ENCODE results near the gene SEMA4D. TPM values are rescaled to one million over a fixed set of nuclear protein-coding genes. Genes with fewer than 3 reads are reported as not detected.

SEMA4D gene
- total RNA-seq, 1 experiment from 2014 or later: 8.0 TPM

DNA sequence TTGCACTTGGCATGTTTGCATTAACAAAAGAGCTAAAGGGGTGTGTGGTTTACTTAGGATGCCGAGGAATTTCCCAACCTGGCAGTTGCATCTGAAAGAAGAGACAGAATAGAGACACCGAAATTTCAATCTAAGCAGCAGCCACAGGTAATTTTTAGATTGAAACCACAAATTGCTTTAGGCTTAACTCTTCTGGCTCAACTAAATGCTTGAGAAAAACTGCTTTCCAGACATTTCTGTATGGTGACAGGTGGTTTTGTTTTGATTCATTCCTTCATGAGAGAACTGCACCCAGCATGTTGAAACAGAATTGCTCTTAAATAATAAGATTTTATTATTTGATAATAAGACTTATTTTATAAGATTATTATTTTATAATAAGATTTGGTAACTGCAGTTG lies 158.1 kb downstream of the SEMA4D start:
- DNase-seq: no peak
- no peaks in the 10 kb centered on the region for H3F3A ChIP-seq (ENCODE audit: low read length, unreplicated experiment)
- BruUV-seq (replicated peaks): no TSS peak
- H3K4me3 ChIP-seq (ENCODE audit: low read length): no peak overlapping the region
- ChIA-PET POLR2A (ENCODE audit: unreplicated experiment) (no interaction called here), CTCF (no interaction called here)
- H3K79me2 ChIP-seq (ENCODE audit: low read length): no peaks in the 10 kb centered on the region
- TF ChIP-seq CTCF (conservative IDR thresholded peaks at IDR 0.05; ENCODE audit: low read depth, low read length) (no peak), EZH2phosphoT487 (IDR thresholded peaks at IDR 0.05; ENCODE audit: borderline replicate concordance, low read length) (no peak)
- no peaks in the 10 kb centered on the region for H4K20me1 ChIP-seq (ENCODE audit: low read length)
- no peak for ATAC-seq
- H3K9ac ChIP-seq (ENCODE audit: low read length): no peak overlapping the region
- H3K4me1 ChIP-seq (ENCODE audit: insufficient read depth, low read length): no peaks in the 10 kb centered on the region
- peaks cover 24% of the 10 kb centered on the region for H3K36me3 ChIP-seq (ENCODE audit: low read depth, low read length)
- H3K4me2 ChIP-seq (ENCODE audit: low read length): no peak overlapping the region
- H2AFZ ChIP-seq (ENCODE audit: low read length): no peak overlapping the region
- no peaks in the 10 kb centered on the region for H3K9me2 ChIP-seq (replicated peaks; ENCODE audit: low read length)
- no peaks in the 10 kb centered on the region for H3K27me3 ChIP-seq (ENCODE audit: low read length)
- H3K27ac ChIP-seq (ENCODE audit: low read length): no peak overlapping the region
- H3K9me3 ChIP-seq (ENCODE audit: low read length): no peaks in the 10 kb centered on the region
- intact Hi-C loops (cut with micrococcal nuclease): no loop called here

- ATAC-seq (no peak), DNase-seq (no peak)
- H3F3A ChIP-seq (ENCODE audit: low read length, unreplicated experiment): no peaks in the 10 kb centered on the region
- peaks cover 7% of the 10 kb centered on the region; the same call in 1 of the 2 replicates for H3K36me3 ChIP-seq (ENCODE audit: low read depth, low read length)
- BruUV-seq (replicated peaks): no TSS peak
- H3K4me1 ChIP-seq (ENCODE audit: insufficient read depth, low read length): peaks cover 6% of the 10 kb centered on the region
- H3K27ac ChIP-seq (ENCODE audit: low read length): no peak overlapping the region
- no peak overlapping the region for H3K4me2 ChIP-seq (ENCODE audit: low read length)
- no peak for TF ChIP-seq CTCF (conservative IDR thresholded peaks at IDR 0.05; ENCODE audit: low read depth, low read length)
- no peak for TF ChIP-seq EZH2 (IDR thresholded peaks at IDR 0.05; ENCODE audit: low read length, unreplicated experiment)
- no peak for TF ChIP-seq EZH2phosphoT487 (IDR thresholded peaks at IDR 0.05; ENCODE audit: borderline replicate concordance, low read length)
- no peak overlapping the region for H3K9ac ChIP-seq (ENCODE audit: low read length)
- no peaks in the 10 kb centered on the region for H3K27me3 ChIP-seq (ENCODE audit: low read length)
- POLR2A ChIA-PET (ENCODE audit: unreplicated experiment): no interaction called here
- no peak overlapping the region for H2AFZ ChIP-seq (ENCODE audit: low read length)
- CTCF ChIA-PET: no interaction called here
- no peaks in the 10 kb centered on the region for H4K20me1 ChIP-seq (ENCODE audit: low read length)
- no peaks in the 10 kb centered on the region for H3K9me3 ChIP-seq (ENCODE audit: low read length)
- intact Hi-C loops (cut with micrococcal nuclease): no loop called here
- no peak overlapping the region for H3K4me3 ChIP-seq (ENCODE audit: low read length)
- no peaks in the 10 kb centered on the region for H3K79me2 ChIP-seq (ENCODE audit: low read length)
- H3K9me2 ChIP-seq (replicated peaks; ENCODE audit: low read length): no peaks in the 10 kb centered on the region
Measured at GRCh38 chr9:89330513-89330912, 167.4 kb downstream of the SEMA4D start.

GRCh38 chr9:89329917-89330316 lies 168.0 kb downstream of the SEMA4D start:
- Histone ChIP-seq H2AFZ (ENCODE audit: low read length) (no peak overlapping the region), H3K36me3 (ENCODE audit: low read depth, low read length) (peaks cover 7% of the 10 kb centered on the region; the same call in 1 of the 2 replicates), H3K4me1 (ENCODE audit: insufficient read depth, low read length) (peaks cover 6% of the 10 kb centered on the region), H4K20me1 (ENCODE audit: low read length) (no peaks in the 10 kb centered on the region), H3K79me2 (ENCODE audit: low read length) (no peaks in the 10 kb centered on the region), H3K9ac (ENCODE audit: low read length) (no peak overlapping the region), H3K9me3 (ENCODE audit: low read length) (no peaks in the 10 kb centered on the region), H3K4me3 (ENCODE audit: low read length) (no peak overlapping the region), H3K27ac (ENCODE audit: low read length) (no peak overlapping the region), H3K4me2 (ENCODE audit: low read length) (no peak overlapping the region), H3K27me3 (ENCODE audit: low read length) (no peaks in the 10 kb centered on the region), H3K9me2 (replicated peaks; ENCODE audit: low read length) (no peaks in the 10 kb centered on the region), H3F3A (ENCODE audit: low read length, unreplicated experiment) (no peaks in the 10 kb centered on the region)
- CTCF ChIA-PET: no interaction called here
- intact Hi-C loops (cut with micrococcal nuclease): no loop called here
- POLR2A ChIA-PET (ENCODE audit: unreplicated experiment): no interaction called here
- no peak for DNase-seq
- ATAC-seq: no peak
- no peak for TF ChIP-seq EZH2 (IDR thresholded peaks at IDR 0.05; ENCODE audit: low read length, unreplicated experiment)
- TF ChIP-seq EZH2phosphoT487 (IDR thresholded peaks at IDR 0.05; ENCODE audit: borderline replicate concordance, low read length): no peak
- no peak for TF ChIP-seq CTCF (conservative IDR thresholded peaks at IDR 0.05; ENCODE audit: low read depth, low read length)
- BruUV-seq (replicated peaks): no TSS peak
